Gastroesophageal sphincter (tissue), 3 donors: Measurements from ENCODE around the gene IPCEF1.

Experiments used
- EP300 ChIP-seq: sonication (generic); formaldehyde crosslinking; IDR thresholded peaks from one replicate; pipeline ENCODE4 v1.6.1; 2017; ENCODE audit warnings: antibody characterized with exemption, mild to moderate bottlenecking
- POLR2A ChIP-seq, 2 donors: fragments of 450-650 bp; IDR thresholded peaks; one replicate each; pipeline ENCODE4 v1.6.1; 2017; ENCODE audit warnings: antibody characterized with exemption in 2 of 2, mild to moderate bottlenecking in 2 of 2, moderate library complexity in 1 of 2
- POLR2AphosphoS5 ChIP-seq: sonication (generic); formaldehyde crosslinking; IDR thresholded peaks from one replicate; pipeline ENCODE4 v1.6.1; 2017; ENCODE audit warnings: antibody characterized with exemption
- TF ChIP-seq, protein P1 (sequence below), 4 experiments: fragments of 200-600 bp in 2 of 4; fragments of 450-650 bp in 2 of 4; sonication (generic) in 1 of 4; IDR thresholded peaks; one replicate each; pipeline ENCODE4 v1.5.1; 2017 to 2019; ENCODE audit warnings: antibody characterized with exemption in 4 of 4, mild to moderate bottlenecking in 2 of 4, moderate library complexity in 2 of 4

DNA sequence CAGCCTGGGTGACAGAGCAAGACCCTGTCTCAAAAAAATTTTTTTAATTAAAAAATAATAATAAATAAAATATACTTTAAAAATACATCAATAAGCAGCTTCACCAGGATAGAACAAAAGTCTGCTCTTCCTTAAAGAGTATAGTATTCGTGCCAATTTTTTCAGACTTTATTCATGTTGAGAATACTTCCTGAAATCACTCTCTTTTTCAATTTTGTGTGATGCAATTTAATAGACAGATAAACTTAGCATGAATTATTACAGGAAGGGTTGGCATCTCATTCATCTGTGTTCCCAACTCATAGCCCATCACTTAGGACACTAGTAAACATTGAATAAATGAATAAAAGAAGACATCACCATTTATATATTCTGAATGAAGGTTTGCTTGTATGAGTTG, 52.4 kb downstream of the IPCEF1 start:
- TF ChIP-seq POLR2AphosphoS5 (no peak), POLR2A (IDR thresholded peaks at IDR 0.05) (no peak), EP300 (no peak)
- TF ChIP-seq, protein P1, sequence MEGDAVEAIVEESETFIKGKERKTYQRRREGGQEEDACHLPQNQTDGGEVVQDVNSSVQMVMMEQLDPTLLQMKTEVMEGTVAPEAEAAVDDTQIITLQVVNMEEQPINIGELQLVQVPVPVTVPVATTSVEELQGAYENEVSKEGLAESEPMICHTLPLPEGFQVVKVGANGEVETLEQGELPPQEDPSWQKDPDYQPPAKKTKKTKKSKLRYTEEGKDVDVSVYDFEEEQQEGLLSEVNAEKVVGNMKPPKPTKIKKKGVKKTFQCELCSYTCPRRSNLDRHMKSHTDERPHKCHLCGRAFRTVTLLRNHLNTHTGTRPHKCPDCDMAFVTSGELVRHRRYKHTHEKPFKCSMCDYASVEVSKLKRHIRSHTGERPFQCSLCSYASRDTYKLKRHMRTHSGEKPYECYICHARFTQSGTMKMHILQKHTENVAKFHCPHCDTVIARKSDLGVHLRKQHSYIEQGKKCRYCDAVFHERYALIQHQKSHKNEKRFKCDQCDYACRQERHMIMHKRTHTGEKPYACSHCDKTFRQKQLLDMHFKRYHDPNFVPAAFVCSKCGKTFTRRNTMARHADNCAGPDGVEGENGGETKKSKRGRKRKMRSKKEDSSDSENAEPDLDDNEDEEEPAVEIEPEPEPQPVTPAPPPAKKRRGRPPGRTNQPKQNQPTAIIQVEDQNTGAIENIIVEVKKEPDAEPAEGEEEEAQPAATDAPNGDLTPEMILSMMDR (IDR thresholded peaks at IDR 0.05), result no peak
